HepG2 (cell line): ENCODE data around the gene BATF2. TPM values are rescaled to one million over a fixed set of nuclear protein-coding genes. Genes with fewer than 3 reads are reported as not detected.
A peak's percentile ranks its signal among the peaks of the same experiment; 100 is the strongest.

Experiments
- HNRNPL ChIP-seq: fragments of 200-400 bp; formaldehyde crosslinking; IDR thresholded peaks from 2 replicates; pipeline ENCODE4 v1.6.1; 2017; ENCODE audit warnings: mild to moderate bottlenecking, low read depth, low read length
- MAFK ChIP-seq, 2 experiments: IDR thresholded peaks in 1 of 2; conservative IDR thresholded peaks in 1 of 2; 2 replicates each; pipeline ENCODE4 v1.6.1; 2011; ENCODE audit warnings: improper control_type of control experiment in 2 of 2, low read length in 2 of 2
- MYC ChIP-seq: sonication (generic); formaldehyde crosslinking; IDR thresholded peaks from 2 replicates; pipeline ENCODE4 v1.9.0; 2021; ENCODE audit warnings: missing genetic modification reagents, borderline replicate concordance
- REL ChIP-seq: sonication (generic); formaldehyde crosslinking; conservative IDR thresholded peaks from 2 replicates; pipeline ENCODE4 v1.8.0; 2022; ENCODE audit warnings: mild to moderate bottlenecking, missing genetic modification reagents, moderate library complexity
- SNAPC2 ChIP-seq: sonication (generic); formaldehyde crosslinking; IDR thresholded peaks from 2 replicates; pipeline ENCODE4 v1.8.1; 2022; ENCODE audit warnings: mild to moderate bottlenecking, missing genetic modification reagents
- THYN1 ChIP-seq: sonication (generic); formaldehyde crosslinking; IDR thresholded peaks from 2 replicates; pipeline ENCODE4 v1.8.1; 2023; ENCODE audit warnings: low read depth, mild to moderate bottlenecking, moderate library complexity, missing genetic modification reagents, borderline replicate concordance
- ZFP62 ChIP-seq: sonication (generic); formaldehyde crosslinking; IDR thresholded peaks from 2 replicates; pipeline ENCODE4 v1.4.0; 2020; ENCODE audit warnings: missing genetic modification reagents
- ZNF17 ChIP-seq: sonication (generic); formaldehyde crosslinking; IDR thresholded peaks from 2 replicates; pipeline ENCODE4 v1.5.0; 2020; ENCODE audit warnings: mild to moderate bottlenecking, missing genetic modification reagents
- ZNF282 ChIP-seq: fragments of 450-650 bp; IDR thresholded peaks from 2 replicates; pipeline ENCODE4 v1.6.1; 2018; ENCODE audit not compliant: partially characterized antibody
- ZNF30 ChIP-seq: sonication (generic); formaldehyde crosslinking; IDR thresholded peaks from 2 replicates; pipeline ENCODE4 v1.5.0; 2020; ENCODE audit warnings: mild to moderate bottlenecking, missing genetic modification reagents
- ZNF33B ChIP-seq: sonication (generic); formaldehyde crosslinking; IDR thresholded peaks from 2 replicates; pipeline ENCODE4 v1.5.1; 2020; ENCODE audit warnings: mild to moderate bottlenecking, missing genetic modification reagents
- ZNF556 ChIP-seq: sonication (generic); formaldehyde crosslinking; IDR thresholded peaks from 2 replicates; pipeline ENCODE4 v1.4.0; 2020; ENCODE audit warnings: mild to moderate bottlenecking, missing genetic modification reagents, borderline replicate concordance
- ZNF775 ChIP-seq: sonication (generic); formaldehyde crosslinking; IDR thresholded peaks from 2 replicates; pipeline ENCODE4 v1.4.0; 2020; ENCODE audit warnings: missing genetic modification reagents, mild to moderate bottlenecking, moderate library complexity, borderline replicate concordance
- ZSCAN30 ChIP-seq: sonication (generic); formaldehyde crosslinking; IDR thresholded peaks from 2 replicates; pipeline ENCODE4 v1.5.0; 2020; ENCODE audit warnings: mild to moderate bottlenecking, missing genetic modification reagents
- ZSCAN9 ChIP-seq: IDR thresholded peaks from 2 replicates; pipeline ENCODE4 v1.6.1; 2016; ENCODE audit warnings: borderline replicate concordance
- polyA plus RNA-seq, 8 experiments: library from polyadenylated mRNA; depleted of rRNA in 3 of 8; stranded (reverse) in 7 of 8; unstranded in 1 of 8; fragments of >200 nt; fragmentation: Illumina TruSeq in 4 of 8; extraction: Trizol in 4 of 8; gene quantifications; 2 replicates each; pipeline versions ENCODE4 v1.2.1 to v1.2.3, GENCODE V29; 2011 to 2016; ENCODE audit warnings: low read depth in 4 of 8, missing spikeins in 1 of 8, mixed read lengths in 1 of 8; ENCODE audit not compliant: insufficient read depth in 1 of 8
- total RNA-seq, 5 experiments: library from RNA; depleted of rRNA; stranded (reverse); fragments of >200 nt; fragmentation: Illumina TruSeq; extraction: Trizol; gene quantifications; 2 replicates each; pipeline ENCODE4 v1.2.3, GENCODE V29; 2016; ENCODE audit warnings: low read depth in 1 of 5
- TF ChIP-seq, protein P1 (sequence below): IDR thresholded peaks from 2 replicates; pipeline ENCODE4 v1.6.1; 2012; ENCODE audit warnings: inconsistent platforms
- TF ChIP-seq, protein P2 (sequence below): sonication (generic); formaldehyde crosslinking; IDR thresholded peaks from 2 replicates; pipeline ENCODE4 v1.5.0; 2020; ENCODE audit warnings: missing genetic modification reagents, mild to moderate bottlenecking, borderline replicate concordance
- TF ChIP-seq, protein P3 (sequence below): IDR thresholded peaks from 2 replicates; pipeline ENCODE4 v1.6.1; 2012; ENCODE audit warnings: low read depth, low read length, improper control_type of control experiment
- TF ChIP-seq, protein P4 (sequence below): sonication (generic); formaldehyde crosslinking; IDR thresholded peaks from 2 replicates; pipeline ENCODE4 v1.4.0; 2020; ENCODE audit warnings: low read depth, mild to moderate bottlenecking, missing genetic modification reagents
- TF ChIP-seq, protein P5 (sequence below): conservative IDR thresholded peaks from 2 replicates; pipeline ENCODE4 v1.6.1; 2018; ENCODE audit warnings: missing genetic modification reagents
- TF ChIP-seq, protein P6 (sequence below): sonication (generic); formaldehyde crosslinking; IDR thresholded peaks from 2 replicates; pipeline ENCODE4 v1.8.0; 2022; ENCODE audit warnings: low read depth, missing genetic modification reagents

Gene BATF2
- total and polyA plus RNA-seq, 2 of the 13 experiments (the other 11 are each of a cell fraction or from before 2014, with no cell fraction given), result 2.8 to 3.9 TPM

DNA sequence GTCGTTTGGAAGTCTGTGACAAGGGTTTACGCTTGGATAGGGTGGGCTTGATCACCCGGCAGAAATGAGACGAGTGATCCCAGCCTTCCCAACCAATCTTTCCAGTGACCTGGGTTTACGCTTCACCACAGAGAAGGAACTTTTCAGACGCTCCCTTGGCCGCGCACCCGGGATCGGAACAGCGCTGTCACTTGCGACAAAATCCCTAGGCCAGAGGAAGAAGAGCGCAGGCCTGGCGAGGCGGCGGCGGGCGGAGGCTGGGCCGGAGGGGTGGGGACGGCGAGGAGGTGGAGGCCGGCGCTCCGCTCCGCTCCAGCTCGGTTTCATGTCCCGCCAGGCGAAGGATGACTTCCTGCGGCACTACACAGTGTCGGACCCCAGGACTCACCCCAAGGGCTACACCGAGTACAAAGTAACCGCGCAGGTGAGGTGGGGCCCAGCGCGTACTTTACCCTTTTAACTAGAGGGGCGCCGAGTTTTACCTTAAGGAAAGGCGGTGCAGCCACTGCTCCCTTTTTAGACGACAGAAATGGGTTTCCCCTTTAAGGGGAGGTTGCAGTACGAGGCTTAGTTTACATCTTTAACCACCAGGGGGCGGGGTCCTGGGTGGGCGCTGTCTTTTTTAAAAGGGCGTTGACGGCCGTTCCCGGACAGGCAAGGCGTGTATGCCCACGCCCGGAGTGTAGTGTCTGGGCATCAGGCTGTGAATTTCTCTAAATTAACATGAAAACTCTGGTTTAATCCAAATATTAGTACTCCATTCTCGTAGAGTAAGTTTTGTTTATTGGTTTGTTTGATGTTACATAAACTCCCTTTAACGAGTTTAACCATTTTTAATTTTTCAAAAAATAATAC lies 30.7 kb upstream of the BATF2 start, which contains the start of gene SNX15 (continued):
- TF ChIP-seq ZNF33B, result peak; percentile 85; the same call in 1 of the 2 replicates
- TF ChIP-seq ZSCAN30 (CRISPR knock-in tag), result no peak
- no peak for TF ChIP-seq ZNF30
- TF ChIP-seq SNAPC2 (CRISPR knock-in tag), result 0 out of 2 replicates have a peak, but pooled peaks have one; percentile 56
- no peak for TF ChIP-seq REL (CRISPR knock-in tag)
- TF ChIP-seq HNRNPL, result no peak
- no peak for TF ChIP-seq ZNF282
- 0 out of 2 replicates have a peak, but pooled peaks have one; percentile 62 for TF ChIP-seq MYC (CRISPR knock-in tag)
- TF ChIP-seq, protein P1, sequence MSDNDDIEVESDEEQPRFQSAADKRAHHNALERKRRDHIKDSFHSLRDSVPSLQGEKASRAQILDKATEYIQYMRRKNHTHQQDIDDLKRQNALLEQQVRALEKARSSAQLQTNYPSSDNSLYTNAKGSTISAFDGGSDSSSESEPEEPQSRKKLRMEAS, result peak; percentile 85
- TF ChIP-seq, protein P2, sequence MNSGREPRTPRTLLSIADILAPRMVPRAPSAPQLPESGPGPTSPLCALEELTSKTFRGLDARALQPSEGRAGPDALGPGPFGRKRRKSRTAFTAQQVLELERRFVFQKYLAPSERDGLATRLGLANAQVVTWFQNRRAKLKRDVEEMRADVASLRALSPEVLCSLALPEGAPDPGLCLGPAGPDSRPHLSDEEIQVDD, result no peak
- TF ChIP-seq THYN1, result 0 out of 2 replicates have a peak, but pooled peaks have one; percentile 22
- no peak for TF ChIP-seq ZNF775
- TF ChIP-seq ZFP62 (CRISPR knock-in tag), result no peak
- peak; percentile 79; the same call in 1 of the 2 replicates for TF ChIP-seq ZNF556
- TF ChIP-seq, protein P3, sequence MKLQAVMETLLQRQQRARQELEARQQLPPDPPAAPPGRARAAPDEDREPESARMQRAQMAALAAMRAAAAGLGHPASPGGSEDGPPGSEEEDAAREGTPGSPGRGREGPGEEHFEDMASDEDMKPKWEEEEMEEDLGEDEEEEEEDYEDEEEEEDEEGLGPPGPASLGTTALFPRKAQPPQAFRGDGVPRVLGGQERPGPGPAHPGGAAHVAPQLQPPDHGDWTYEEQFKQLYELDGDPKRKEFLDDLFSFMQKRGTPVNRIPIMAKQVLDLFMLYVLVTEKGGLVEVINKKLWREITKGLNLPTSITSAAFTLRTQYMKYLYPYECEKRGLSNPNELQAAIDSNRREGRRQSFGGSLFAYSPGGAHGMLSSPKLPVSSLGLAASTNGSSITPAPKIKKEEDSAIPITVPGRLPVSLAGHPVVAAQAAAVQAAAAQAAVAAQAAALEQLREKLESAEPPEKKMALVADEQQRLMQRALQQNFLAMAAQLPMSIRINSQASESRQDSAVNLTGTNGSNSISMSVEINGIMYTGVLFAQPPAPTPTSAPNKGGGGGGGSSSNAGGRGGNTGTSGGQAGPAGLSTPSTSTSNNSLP, result no peak
- TF ChIP-seq, protein P4, sequence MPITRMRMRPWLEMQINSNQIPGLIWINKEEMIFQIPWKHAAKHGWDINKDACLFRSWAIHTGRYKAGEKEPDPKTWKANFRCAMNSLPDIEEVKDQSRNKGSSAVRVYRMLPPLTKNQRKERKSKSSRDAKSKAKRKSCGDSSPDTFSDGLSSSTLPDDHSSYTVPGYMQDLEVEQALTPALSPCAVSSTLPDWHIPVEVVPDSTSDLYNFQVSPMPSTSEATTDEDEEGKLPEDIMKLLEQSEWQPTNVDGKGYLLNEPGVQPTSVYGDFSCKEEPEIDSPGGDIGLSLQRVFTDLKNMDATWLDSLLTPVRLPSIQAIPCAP (CRISPR knock-in tag), result no peak; the same call in 1 of the 2 replicates
- TF ChIP-seq, protein P5, sequence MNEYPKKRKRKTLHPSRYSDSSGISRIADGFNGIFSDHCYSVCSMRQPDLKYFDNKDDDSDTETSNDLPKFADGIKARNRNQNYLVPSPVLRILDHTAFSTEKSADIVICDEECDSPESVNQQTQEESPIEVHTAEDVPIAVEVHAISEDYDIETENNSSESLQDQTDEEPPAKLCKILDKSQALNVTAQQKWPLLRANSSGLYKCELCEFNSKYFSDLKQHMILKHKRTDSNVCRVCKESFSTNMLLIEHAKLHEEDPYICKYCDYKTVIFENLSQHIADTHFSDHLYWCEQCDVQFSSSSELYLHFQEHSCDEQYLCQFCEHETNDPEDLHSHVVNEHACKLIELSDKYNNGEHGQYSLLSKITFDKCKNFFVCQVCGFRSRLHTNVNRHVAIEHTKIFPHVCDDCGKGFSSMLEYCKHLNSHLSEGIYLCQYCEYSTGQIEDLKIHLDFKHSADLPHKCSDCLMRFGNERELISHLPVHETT (CRISPR knock-in tag), result peak; percentile 62; the same call in 1 of the 2 replicates
- TF ChIP-seq ZSCAN9 (CRISPR knock-in tag), result no peak
- TF ChIP-seq MAFK (conservative IDR thresholded peaks at IDR 0.05 in 1 of 2, IDR thresholded peaks at IDR 0.05 in 1 of 2; ENCODE audit: low read length in 2 of 2), result no peak
- TF ChIP-seq ZNF17 (CRISPR knock-in tag), result no peak
- TF ChIP-seq, protein P6, sequence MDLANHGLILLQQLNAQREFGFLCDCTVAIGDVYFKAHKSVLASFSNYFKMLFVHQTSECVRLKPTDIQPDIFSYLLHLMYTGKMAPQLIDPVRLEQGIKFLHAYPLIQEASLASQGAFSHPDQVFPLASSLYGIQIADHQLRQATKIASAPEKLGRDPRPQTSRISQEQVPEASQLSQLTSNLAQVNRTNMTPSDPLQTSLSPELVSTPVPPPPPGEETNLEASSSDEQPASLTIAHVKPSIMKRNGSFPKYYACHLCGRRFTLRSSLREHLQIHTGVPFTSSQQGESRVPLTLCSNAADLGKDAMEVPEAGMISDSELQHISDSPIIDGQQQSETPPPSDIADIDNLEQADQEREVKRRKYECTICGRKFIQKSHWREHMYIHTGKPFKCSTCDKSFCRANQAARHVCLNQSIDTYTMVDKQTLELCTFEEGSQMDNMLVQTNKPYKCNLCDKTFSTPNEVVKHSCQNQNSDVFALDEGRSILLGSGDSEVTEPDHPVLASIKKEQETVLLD (CRISPR knock-in tag), result no peak
